Measurements from ENCODE around the gene ANKS1A. TPM values are rescaled to one million over a fixed set of nuclear protein-coding genes. Genes with fewer than 3 reads are reported as not detected.

The ANKS1A gene
- total RNA-seq, 1 experiment from 2014 or later, result 14.0 TPM

GRCh38 chr6:35028781-35029769, 140.0 kb downstream of the ANKS1A start:
- Mint-ChIP-seq H3K27ac (ENCODE audit: low read depth, unreplicated experiment) (no peak overlapping the region), H3K9me3 (ENCODE audit: unreplicated experiment) (no peaks in the 10 kb centered on the region), H3K36me3 (ENCODE audit: insufficient read depth, unreplicated experiment) (no peaks in the 10 kb centered on the region), H3K4me1 (ENCODE audit: insufficient read depth, unreplicated experiment) (peaks cover 28% of the 10 kb centered on the region), H3K27me3 (ENCODE audit: insufficient read depth, unreplicated experiment) (no peaks in the 10 kb centered on the region), H3K4me3 (ENCODE audit: unreplicated experiment) (no peak overlapping the region)
- POLR2A ChIA-PET, result no interaction called here
- intact Hi-C loops (cut with micrococcal nuclease), result no loop called here
- BruUV-seq (replicated peaks), result no TSS peak
- CTCF ChIA-PET, result no interaction called here
- TF ChIP-seq, protein P1, sequence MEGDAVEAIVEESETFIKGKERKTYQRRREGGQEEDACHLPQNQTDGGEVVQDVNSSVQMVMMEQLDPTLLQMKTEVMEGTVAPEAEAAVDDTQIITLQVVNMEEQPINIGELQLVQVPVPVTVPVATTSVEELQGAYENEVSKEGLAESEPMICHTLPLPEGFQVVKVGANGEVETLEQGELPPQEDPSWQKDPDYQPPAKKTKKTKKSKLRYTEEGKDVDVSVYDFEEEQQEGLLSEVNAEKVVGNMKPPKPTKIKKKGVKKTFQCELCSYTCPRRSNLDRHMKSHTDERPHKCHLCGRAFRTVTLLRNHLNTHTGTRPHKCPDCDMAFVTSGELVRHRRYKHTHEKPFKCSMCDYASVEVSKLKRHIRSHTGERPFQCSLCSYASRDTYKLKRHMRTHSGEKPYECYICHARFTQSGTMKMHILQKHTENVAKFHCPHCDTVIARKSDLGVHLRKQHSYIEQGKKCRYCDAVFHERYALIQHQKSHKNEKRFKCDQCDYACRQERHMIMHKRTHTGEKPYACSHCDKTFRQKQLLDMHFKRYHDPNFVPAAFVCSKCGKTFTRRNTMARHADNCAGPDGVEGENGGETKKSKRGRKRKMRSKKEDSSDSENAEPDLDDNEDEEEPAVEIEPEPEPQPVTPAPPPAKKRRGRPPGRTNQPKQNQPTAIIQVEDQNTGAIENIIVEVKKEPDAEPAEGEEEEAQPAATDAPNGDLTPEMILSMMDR (IDR thresholded peaks at IDR 0.05; ENCODE audit: unreplicated experiment), result no peak
- DNase-seq (ENCODE audit: unreplicated experiment), result no peak

DNA sequence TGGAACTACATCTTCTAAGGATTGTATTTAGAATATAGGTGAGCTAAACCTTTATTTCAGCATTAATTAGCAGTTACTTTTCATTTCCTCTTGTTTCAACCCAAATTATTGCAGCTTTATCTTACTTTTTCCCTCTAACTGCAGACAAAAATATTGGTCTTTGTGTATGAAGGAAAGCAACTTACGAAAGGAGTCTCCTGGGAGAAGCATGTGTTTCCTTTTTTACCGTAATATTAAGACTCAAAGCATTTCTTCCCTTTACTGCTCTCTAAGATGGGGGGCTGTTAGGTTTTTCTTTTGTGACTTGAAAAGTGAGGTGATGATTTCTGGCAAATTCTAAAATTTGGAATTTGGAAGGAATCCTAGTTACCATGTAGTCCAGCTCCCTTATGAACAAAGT, 141.0 kb downstream of the ANKS1A start:
- no peak overlapping the region for H3K27ac Mint-ChIP-seq (ENCODE audit: low read depth, unreplicated experiment)
- peaks cover 6% of the 10 kb centered on the region for H3K36me3 Mint-ChIP-seq (ENCODE audit: insufficient read depth, unreplicated experiment)
- no peak overlapping the region for H3K4me3 Mint-ChIP-seq (ENCODE audit: unreplicated experiment)
- POLR2A ChIA-PET, result interaction anchor here (0.7 kb wide), 1 partner anchor 69 kb away, joined by 3 read pairs; no protein-coding TSS in a partner anchor
- TF ChIP-seq, protein P1 (IDR thresholded peaks at IDR 0.05; ENCODE audit: unreplicated experiment), result no peak
- BruUV-seq (replicated peaks), result no TSS peak
- intact Hi-C loops (cut with micrococcal nuclease), result no loop called here
- CTCF ChIA-PET, result no interaction called here
- H3K4me1 Mint-ChIP-seq (ENCODE audit: insufficient read depth, unreplicated experiment), result peaks cover 23% of the 10 kb centered on the region
- no peak for DNase-seq (ENCODE audit: unreplicated experiment)
- no peaks in the 10 kb centered on the region for H3K9me3 Mint-ChIP-seq (ENCODE audit: unreplicated experiment)
- no peaks in the 10 kb centered on the region for H3K27me3 Mint-ChIP-seq (ENCODE audit: insufficient read depth, unreplicated experiment)

DNA sequence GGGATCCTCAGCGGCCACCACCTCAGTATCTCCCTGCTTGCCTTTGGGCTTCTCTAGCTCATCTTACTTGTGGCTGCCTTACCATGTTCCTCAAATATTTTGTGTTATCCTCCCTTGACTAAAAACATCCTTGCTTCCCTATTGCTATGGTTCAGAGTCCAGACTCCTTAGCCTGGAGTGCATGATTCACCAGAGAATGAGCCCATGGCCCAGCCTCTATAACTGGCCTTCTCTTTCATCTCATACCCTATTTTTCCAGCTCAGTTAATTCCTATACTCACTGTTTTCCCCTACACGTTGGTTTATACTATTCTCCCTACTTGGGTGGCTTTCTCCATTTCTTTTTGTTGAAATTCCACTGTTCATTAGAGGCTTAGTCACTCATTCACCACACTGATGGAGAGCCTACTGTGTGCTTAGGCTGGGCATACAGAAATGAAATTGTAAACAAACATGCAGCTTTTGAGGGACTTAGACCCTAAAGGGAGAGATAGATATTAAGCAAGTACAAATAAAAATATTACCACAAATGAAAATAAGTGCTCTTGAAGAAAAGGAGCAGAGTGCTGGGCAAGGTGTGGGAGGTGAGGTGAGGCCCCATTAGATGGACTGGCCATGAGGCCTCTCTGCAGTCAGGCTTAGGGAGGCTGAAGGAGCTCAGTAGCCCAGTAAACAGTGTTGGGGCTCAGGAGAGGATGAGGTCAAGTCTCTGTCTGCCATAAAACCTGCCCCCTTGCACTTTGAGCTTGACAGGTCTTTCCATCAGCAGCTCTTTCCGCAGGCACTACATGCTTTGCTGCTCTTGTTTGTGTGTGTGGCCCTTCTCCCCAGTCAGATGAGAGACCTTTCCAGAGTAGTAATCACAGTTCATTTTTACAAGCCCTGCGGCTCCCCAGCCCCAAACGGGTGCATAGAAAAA, 142.8 kb downstream of the ANKS1A start:
- Mint-ChIP-seq H3K27me3 (ENCODE audit: insufficient read depth, unreplicated experiment) (no peaks in the 10 kb centered on the region), H3K27ac (ENCODE audit: low read depth, unreplicated experiment) (no peak overlapping the region), H3K4me3 (ENCODE audit: unreplicated experiment) (no peak overlapping the region), H3K4me1 (ENCODE audit: insufficient read depth, unreplicated experiment) (peaks cover 7% of the 10 kb centered on the region), H3K36me3 (ENCODE audit: insufficient read depth, unreplicated experiment) (peaks cover 6% of the 10 kb centered on the region), H3K9me3 (ENCODE audit: unreplicated experiment) (no peaks in the 10 kb centered on the region)
- ChIA-PET CTCF (no interaction called here), POLR2A (no interaction called here)
- intact Hi-C loops (cut with micrococcal nuclease), result no loop called here
- BruUV-seq (replicated peaks), result no TSS peak
- TF ChIP-seq, protein P1 (IDR thresholded peaks at IDR 0.05; ENCODE audit: unreplicated experiment), result no peak
- no peak for DNase-seq (ENCODE audit: unreplicated experiment)

- intact Hi-C loops (cut with micrococcal nuclease), result no loop called here
- Mint-ChIP-seq H3K36me3 (ENCODE audit: insufficient read depth, unreplicated experiment) (peaks cover 6% of the 10 kb centered on the region), H3K4me3 (ENCODE audit: unreplicated experiment) (no peak overlapping the region), H3K27ac (ENCODE audit: low read depth, unreplicated experiment) (no peak overlapping the region), H3K9me3 (ENCODE audit: unreplicated experiment) (no peaks in the 10 kb centered on the region), H3K4me1 (ENCODE audit: insufficient read depth, unreplicated experiment) (peaks cover 12% of the 10 kb centered on the region), H3K27me3 (ENCODE audit: insufficient read depth, unreplicated experiment) (no peaks in the 10 kb centered on the region)
- no peak for DNase-seq (ENCODE audit: unreplicated experiment)
- TF ChIP-seq, protein P1 (IDR thresholded peaks at IDR 0.05; ENCODE audit: unreplicated experiment), result no peak
- ChIA-PET POLR2A (no interaction called here), CTCF (no interaction called here)
- no TSS peak for BruUV-seq (replicated peaks)
Observed at GRCh38 chr6:35033683-35034082, 144.6 kb downstream of the ANKS1A start.

Measured in MCF 10A (cell line).